ENCODE results near the gene GFY.

The GFY gene

GRCh38 chr19:49473868-49474541 lies 48.8 kb downstream of the GFY start, which contains the start of gene FLT3LG (continued):
- TF ChIP-seq HIC1 (tag by site-specific recombination; IDR thresholded peaks at IDR 0.05) (peak; percentile 62), ZBTB8A (tag by site-specific recombination; IDR thresholded peaks at IDR 0.05) (peak; percentile 86), ZXDB (tag by site-specific recombination; IDR thresholded peaks at IDR 0.05) (peak; percentile 69), SP2 (tag by site-specific recombination; IDR thresholded peaks at IDR 0.05) (0 out of 2 replicates have a peak, but pooled peaks have one; percentile 30), ZNF837 (tag by site-specific recombination; IDR thresholded peaks at IDR 0.05) (no peak), ZNF324 (tag by site-specific recombination; IDR thresholded peaks at IDR 0.05) (peak; percentile 66; the same call in 1 of the 2 replicates), GLIS2 (tag by site-specific recombination; IDR thresholded peaks at IDR 0.05) (peak; percentile 90), ZNF221 (tag by site-specific recombination; IDR thresholded peaks at IDR 0.05; ENCODE audit: borderline replicate concordance) (no peak), ZBTB20 (tag by site-specific recombination; IDR thresholded peaks at IDR 0.05) (peak; percentile 16; the same call in 1 of the 2 replicates), ZNF449 (tag by site-specific recombination; IDR thresholded peaks at IDR 0.05) (0 out of 2 replicates have a peak, but pooled peaks have one; percentile 19), ZBTB48 (tag by site-specific recombination; IDR thresholded peaks at IDR 0.05) (peak; percentile 83), ZNF2 (tag by site-specific recombination; IDR thresholded peaks at IDR 0.05) (peak; percentile 82; the same call in 1 of the 2 replicates), BCL11A (tag by site-specific recombination; IDR thresholded peaks at IDR 0.05; ENCODE audit: low read depth) (0 out of 2 replicates have a peak, but pooled peaks have one; percentile 11), ZNF10 (tag by site-specific recombination; IDR thresholded peaks at IDR 0.05) (peak; percentile 45; the same call in 1 of the 2 replicates), ZNF660 (tag by site-specific recombination; IDR thresholded peaks at IDR 0.05) (peak; percentile 86; the same call in 1 of the 2 replicates), ZNF335 (tag by site-specific recombination; conservative IDR thresholded peaks at IDR 0.05) (peak; percentile 64), ZNF558 (tag by site-specific recombination; IDR thresholded peaks at IDR 0.05) (no peak), ZNF37A (tag by site-specific recombination; IDR thresholded peaks at IDR 0.05) (no peak), ZNF501 (tag by site-specific recombination; IDR thresholded peaks at IDR 0.05) (peak; percentile 65; the same call in 1 of the 2 replicates), MYNN (tag by site-specific recombination; IDR thresholded peaks at IDR 0.05; ENCODE audit: borderline replicate concordance) (no peak), KLF9 (tag by site-specific recombination; IDR thresholded peaks at IDR 0.05; ENCODE audit: low read depth) (peak; percentile 70), PRDM10 (tag by site-specific recombination; IDR thresholded peaks at IDR 0.05) (peak; percentile 85), ZNF24 (tag by site-specific recombination; IDR thresholded peaks at IDR 0.05) (peak; percentile 79), ZNF629 (tag by site-specific recombination; IDR thresholded peaks at IDR 0.05) (peak; percentile 58), ZNF692 (tag by site-specific recombination; IDR thresholded peaks at IDR 0.05) (peak; percentile 92), ZNF121 (tag by site-specific recombination; IDR thresholded peaks at IDR 0.05) (peak; percentile 62; the same call in 1 of the 2 replicates), ZNF654 (tag by site-specific recombination; IDR thresholded peaks at IDR 0.05; ENCODE audit: low read depth) (peak; percentile 48), ZNF423 (tag by site-specific recombination; IDR thresholded peaks at IDR 0.05) (peak; percentile 83)
